Nephron progenitor cell (in vitro differentiated cells): Measurements from ENCODE around the gene SNAP29.

ENCODE experiments used
- DNase-seq: peaks from one replicate; pipeline ENCODE4 v3.0.0; 2021
- H3K27ac Mint-ChIP-seq: 2 replicates; pipeline ENCODE4 v1.8.0; 2021; ENCODE audit warnings: mild to moderate bottlenecking, moderate library complexity, mixed read lengths
- H3K27me3 Mint-ChIP-seq: 2 replicates; pipeline ENCODE4 v1.8.0; 2021; ENCODE audit warnings: mild to moderate bottlenecking, low read depth, mixed read lengths; ENCODE audit not compliant: poor library complexity
- H3K36me3 Mint-ChIP-seq: 2 replicates; pipeline ENCODE4 v1.8.0; 2021; ENCODE audit warnings: low read depth, mixed read lengths
- H3K4me1 Mint-ChIP-seq: 2 replicates; pipeline ENCODE4 v1.8.0; 2021; ENCODE audit warnings: mixed read lengths
- H3K4me3 Mint-ChIP-seq: 2 replicates; pipeline ENCODE4 v1.8.0; 2021; ENCODE audit warnings: mild to moderate bottlenecking, moderate library complexity, mixed read lengths
- H3K9me3 Mint-ChIP-seq: 2 replicates; pipeline ENCODE4 v1.8.0; 2021; ENCODE audit warnings: mild to moderate bottlenecking, moderate library complexity, mixed read lengths
- TF ChIP-seq, protein P1 (sequence below): fragments of 200-600 bp; sonication (generic); IDR thresholded peaks from 2 replicates; pipeline ENCODE4 v1.5.0; 2021; ENCODE audit warnings: antibody characterized with exemption

SNAP29 gene

DNA sequence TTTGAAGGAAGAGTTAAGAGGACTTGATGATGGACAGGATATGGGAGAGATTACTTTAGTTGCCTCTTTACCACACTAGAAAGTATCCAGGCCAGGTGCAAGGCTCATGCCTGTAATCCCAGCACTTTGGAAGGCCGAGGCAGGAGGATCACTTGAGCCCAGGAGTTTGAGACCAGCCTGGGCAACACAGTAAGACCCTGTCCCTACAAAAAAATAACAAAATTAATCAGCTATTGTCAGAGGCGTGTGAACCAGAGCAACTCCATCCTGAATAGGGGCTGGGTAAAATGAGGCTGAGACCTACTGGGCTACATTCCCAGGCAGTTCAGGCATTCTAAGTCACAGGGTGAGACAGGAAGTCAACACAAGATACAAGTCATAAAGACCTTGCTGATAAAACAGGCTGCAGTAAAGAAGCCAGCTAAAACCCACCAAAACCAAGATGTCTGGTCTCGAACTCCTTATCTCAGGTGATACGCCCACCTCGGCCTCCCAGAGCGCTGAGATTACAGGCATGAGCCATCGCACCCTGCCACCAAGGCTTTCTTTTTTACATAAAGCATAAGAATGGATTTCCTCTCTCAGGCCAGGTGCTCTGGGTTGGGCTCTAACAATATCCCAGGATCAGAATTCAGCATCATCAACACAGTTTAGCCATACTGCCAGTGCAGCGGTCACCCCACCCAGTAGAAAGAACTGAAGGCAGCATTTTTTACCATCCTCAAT is 18.0 kb upstream of the SNAP29 start:
- Mint-ChIP-seq H3K4me3 (no peak overlapping the region), H3K27me3 (peaks cover 5% of the 10 kb centered on the region), H3K9me3 (no peaks in the 10 kb centered on the region), H3K36me3 (no peaks in the 10 kb centered on the region), H3K27ac (peak overlapping the region; percentile 65), H3K4me1 (peaks cover 26% of the 10 kb centered on the region)
- no peak for DNase-seq
- TF ChIP-seq, protein P1, sequence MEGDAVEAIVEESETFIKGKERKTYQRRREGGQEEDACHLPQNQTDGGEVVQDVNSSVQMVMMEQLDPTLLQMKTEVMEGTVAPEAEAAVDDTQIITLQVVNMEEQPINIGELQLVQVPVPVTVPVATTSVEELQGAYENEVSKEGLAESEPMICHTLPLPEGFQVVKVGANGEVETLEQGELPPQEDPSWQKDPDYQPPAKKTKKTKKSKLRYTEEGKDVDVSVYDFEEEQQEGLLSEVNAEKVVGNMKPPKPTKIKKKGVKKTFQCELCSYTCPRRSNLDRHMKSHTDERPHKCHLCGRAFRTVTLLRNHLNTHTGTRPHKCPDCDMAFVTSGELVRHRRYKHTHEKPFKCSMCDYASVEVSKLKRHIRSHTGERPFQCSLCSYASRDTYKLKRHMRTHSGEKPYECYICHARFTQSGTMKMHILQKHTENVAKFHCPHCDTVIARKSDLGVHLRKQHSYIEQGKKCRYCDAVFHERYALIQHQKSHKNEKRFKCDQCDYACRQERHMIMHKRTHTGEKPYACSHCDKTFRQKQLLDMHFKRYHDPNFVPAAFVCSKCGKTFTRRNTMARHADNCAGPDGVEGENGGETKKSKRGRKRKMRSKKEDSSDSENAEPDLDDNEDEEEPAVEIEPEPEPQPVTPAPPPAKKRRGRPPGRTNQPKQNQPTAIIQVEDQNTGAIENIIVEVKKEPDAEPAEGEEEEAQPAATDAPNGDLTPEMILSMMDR, result no peak

DNA sequence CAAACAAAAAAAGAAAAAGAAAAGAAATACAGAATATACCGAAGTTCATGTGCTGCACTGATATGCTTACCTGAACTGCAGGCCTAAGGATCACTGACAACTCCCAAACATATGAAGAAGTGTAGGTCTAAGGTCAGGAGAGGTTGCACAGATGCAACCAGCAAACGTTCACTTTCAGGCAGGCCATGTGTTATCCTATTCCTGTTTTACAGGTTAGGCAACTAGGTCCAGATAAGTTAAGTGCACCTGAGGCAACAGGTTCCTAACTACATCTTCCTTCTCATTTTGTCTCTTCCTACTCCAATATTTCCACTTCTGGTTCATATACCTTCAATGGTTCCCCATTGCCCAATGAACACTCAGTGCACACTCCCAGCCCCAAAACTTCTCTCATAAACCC is 15.3 kb upstream of the SNAP29 start:
- peaks cover 5% of the 10 kb centered on the region for H3K27me3 Mint-ChIP-seq
- H3K27ac Mint-ChIP-seq, result peak overlapping the region; percentile 0
- no peak overlapping the region for H3K4me3 Mint-ChIP-seq
- no peaks in the 10 kb centered on the region for H3K9me3 Mint-ChIP-seq
- TF ChIP-seq, protein P1, result no peak
- DNase-seq, result no peak
- H3K4me1 Mint-ChIP-seq, result peaks cover 27% of the 10 kb centered on the region
- no peaks in the 10 kb centered on the region for H3K36me3 Mint-ChIP-seq

DNA sequence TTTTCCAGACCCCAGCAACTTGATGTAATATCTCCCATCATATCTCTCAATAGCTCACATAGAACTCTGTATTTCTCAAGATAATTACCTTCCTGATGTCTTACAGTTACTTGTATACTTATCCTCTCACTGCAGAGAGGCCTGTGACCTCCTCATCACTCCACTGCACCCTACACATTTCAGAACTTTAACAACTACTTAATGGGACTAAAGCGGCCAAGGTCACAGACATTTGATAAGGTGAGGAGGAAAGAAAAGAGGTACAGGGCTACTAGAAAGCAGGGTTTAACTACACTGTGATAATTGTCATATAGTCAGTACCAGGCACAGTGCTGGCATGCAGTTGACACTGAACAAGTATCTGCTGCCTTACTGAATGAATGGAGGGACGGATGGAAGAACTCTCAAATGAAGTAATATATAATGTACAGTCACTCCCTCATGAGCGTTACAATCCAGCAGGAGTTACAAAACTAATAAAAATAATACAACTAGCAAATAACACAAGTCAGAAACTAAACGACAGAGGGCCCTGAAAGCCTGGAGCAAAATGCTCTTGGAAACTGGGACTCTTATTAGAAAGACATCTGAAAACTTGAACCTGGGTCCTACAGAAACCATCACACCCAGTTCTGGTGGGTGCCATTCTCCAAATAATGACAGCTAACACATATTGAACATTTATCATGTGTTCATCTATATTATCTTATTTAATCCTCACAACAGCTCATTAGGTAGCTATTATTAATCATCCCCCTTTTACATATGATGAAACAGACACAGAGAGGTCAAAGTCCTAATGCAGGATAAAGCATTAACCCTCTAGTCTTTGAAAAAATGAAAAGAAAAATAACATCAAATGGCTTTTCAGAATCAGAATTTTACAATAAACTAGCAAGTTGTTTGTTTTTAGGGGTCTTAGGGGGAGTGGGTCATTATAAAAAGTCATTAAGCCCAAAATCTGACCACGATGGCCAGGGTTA is 14.5 kb upstream of the SNAP29 start:
- Mint-ChIP-seq H3K4me3 (no peak overlapping the region), H3K27ac (peak overlapping the region; percentile 0), H3K4me1 (peaks cover 27% of the 10 kb centered on the region), H3K36me3 (no peaks in the 10 kb centered on the region), H3K9me3 (no peaks in the 10 kb centered on the region), H3K27me3 (peaks cover 5% of the 10 kb centered on the region)
- no peak for DNase-seq
- TF ChIP-seq, protein P1, result no peak

DNA sequence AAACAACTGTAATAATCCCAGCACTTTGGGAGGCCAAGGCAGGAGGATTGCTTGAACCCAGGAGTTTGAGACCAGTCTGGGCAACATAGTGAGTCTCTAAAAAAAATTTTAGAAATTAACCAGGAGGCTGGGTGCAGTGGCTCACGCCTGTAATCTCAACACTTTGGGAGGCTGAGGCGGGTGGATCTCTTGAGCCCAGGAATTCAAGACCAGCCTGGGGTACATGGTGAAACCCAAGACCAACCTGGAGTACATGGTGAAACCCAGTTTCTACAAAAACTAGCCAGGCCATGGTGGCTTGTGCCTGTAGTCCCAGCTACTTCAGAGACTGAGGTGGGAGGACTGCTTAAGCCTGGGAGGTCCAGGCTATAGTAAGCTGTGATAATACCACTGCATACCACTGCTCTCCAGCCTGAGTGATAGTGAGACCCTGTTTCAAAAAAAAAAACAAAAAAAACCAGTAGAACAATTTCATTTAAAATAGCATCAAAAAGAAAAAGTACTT is 11.4 kb upstream of the SNAP29 start:
- TF ChIP-seq, protein P1, result no peak
- H3K4me3 Mint-ChIP-seq, result no peak overlapping the region
- no peak for DNase-seq
- H3K27me3 Mint-ChIP-seq, result peaks cover 5% of the 10 kb centered on the region
- H3K27ac Mint-ChIP-seq, result no peak overlapping the region
- H3K9me3 Mint-ChIP-seq, result no peaks in the 10 kb centered on the region
- H3K36me3 Mint-ChIP-seq, result no peaks in the 10 kb centered on the region
- H3K4me1 Mint-ChIP-seq, result peaks cover 17% of the 10 kb centered on the region

DNA sequence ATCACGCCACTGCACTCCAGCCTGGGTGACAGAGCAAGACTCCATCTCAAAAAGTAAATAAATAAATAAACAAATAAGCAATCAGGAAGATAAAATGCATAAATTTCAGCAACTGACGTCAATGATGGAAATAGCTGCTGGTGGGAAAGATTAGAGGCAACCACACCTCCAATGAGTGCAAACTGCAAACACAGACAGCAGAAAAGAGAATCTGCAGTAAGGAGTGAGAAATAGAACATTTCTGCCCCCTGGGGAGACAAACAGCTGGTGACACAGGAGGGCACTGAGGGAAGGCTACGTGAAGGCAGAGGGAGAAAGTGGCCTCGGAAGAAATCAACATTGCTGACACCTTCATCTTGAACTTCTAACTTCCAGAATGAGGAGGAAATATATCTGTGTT is 6.7 kb upstream of the SNAP29 start:
- no peaks in the 10 kb centered on the region for H3K27me3 Mint-ChIP-seq
- H3K36me3 Mint-ChIP-seq, result no peaks in the 10 kb centered on the region
- no peak for DNase-seq
- H3K4me1 Mint-ChIP-seq, result peaks cover 19% of the 10 kb centered on the region
- H3K4me3 Mint-ChIP-seq, result no peak overlapping the region
- no peaks in the 10 kb centered on the region for H3K9me3 Mint-ChIP-seq
- TF ChIP-seq, protein P1, result no peak
- H3K27ac Mint-ChIP-seq, result peak overlapping the region; percentile 16
